GM12878 (cell line): ENCODE data around the gene SLC25A52. TPM values are rescaled to one million over a fixed set of nuclear protein-coding genes. Genes with fewer than 3 reads are reported as not detected.

Experiments
- ASH2L ChIP-seq: fragments of 300-600, 200-600 bp; sonication (generic); IDR thresholded peaks from 2 replicates; pipeline ENCODE4 v1.6.1; 2017; ENCODE audit warnings: low read depth, mild to moderate bottlenecking, borderline replicate concordance
- BHLHE40 ChIP-seq, 2 experiments: fragments of 450-650 bp in 1 of 2; IDR thresholded peaks; 2 replicates each; pipeline ENCODE4 v1.6.1; 2011 to 2017; ENCODE audit warnings: low read depth in 2 of 2, borderline replicate concordance in 1 of 2, improper control_type of control experiment in 1 of 2, low read length in 1 of 2, mild to moderate bottlenecking in 1 of 2
- BMI1 ChIP-seq: fragments of 450-650 bp; IDR thresholded peaks from 2 replicates; pipeline ENCODE4 v1.6.1; 2016; ENCODE audit warnings: mild to moderate bottlenecking, moderate library complexity, borderline replicate concordance
- CEBPB ChIP-seq, 2 experiments: fragments of 150-350 bp in 1 of 2; IDR thresholded peaks; 2 replicates each; pipeline ENCODE4 v1.6.1; 2012 to 2014; ENCODE audit warnings: low read depth in 2 of 2, low read length in 2 of 2, borderline replicate concordance in 1 of 2, inconsistent platforms in 1 of 2
- ETV6 ChIP-seq, 2 experiments: fragments of 450-650 bp in 1 of 2; IDR thresholded peaks in 1 of 2; conservative IDR thresholded peaks in 1 of 2; 2 replicates each; pipeline ENCODE4 v1.6.1; 2014; ENCODE audit warnings: antibody characterized with exemption in 1 of 2, borderline replicate concordance in 1 of 2, low read depth in 1 of 2, mild to moderate bottlenecking in 1 of 2, moderate library complexity in 1 of 2
- FOS ChIP-seq: IDR thresholded peaks from 3 replicates; pipeline ENCODE4 v1.6.1; 2011; ENCODE audit warnings: borderline replicate concordance; ENCODE audit not compliant: insufficient read length; ENCODE audit errors: extremely low read depth
- IKZF1 ChIP-seq: fragments of 450-650 bp; conservative IDR thresholded peaks from 2 replicates; pipeline ENCODE4 v1.6.1; 2017; ENCODE audit warnings: antibody characterized with exemption, mild to moderate bottlenecking
- JUNB ChIP-seq: IDR thresholded peaks from 2 replicates; pipeline ENCODE4 v1.6.1; 2016; ENCODE audit warnings: antibody characterized with exemption, mild to moderate bottlenecking
- PAX8 ChIP-seq: fragments of 450-650 bp; IDR thresholded peaks from 2 replicates; pipeline ENCODE4 v1.6.1; 2017; ENCODE audit warnings: mild to moderate bottlenecking, moderate library complexity
- PKNOX1 ChIP-seq: fragments of 450-650 bp; IDR thresholded peaks from 2 replicates; pipeline ENCODE4 v1.6.1; 2016; ENCODE audit warnings: mild to moderate bottlenecking
- RBBP5 ChIP-seq: fragments of 200-600 bp; sonication (generic); conservative IDR thresholded peaks from 2 replicates; pipeline ENCODE4 v1.6.1; 2016
- SP1 ChIP-seq: IDR thresholded peaks from one replicate; pipeline ENCODE4 v1.6.1; 2011; ENCODE audit warnings: low read depth, low read length
- STAT3 ChIP-seq: IDR thresholded peaks from 2 replicates; pipeline ENCODE4 v1.6.1; 2011; ENCODE audit warnings: low read depth, low read length, improper control_type of control experiment
- SUZ12 ChIP-seq: fragments of 200-600 bp; sonication (generic); IDR thresholded peaks from one replicate; pipeline ENCODE4 v1.6.1; 2018; ENCODE audit warnings: antibody characterized with exemption, mild to moderate bottlenecking; ENCODE audit not compliant: unreplicated experiment
- ZBED1 ChIP-seq: IDR thresholded peaks from 2 replicates; pipeline ENCODE4 v1.6.1; 2016; ENCODE audit warnings: borderline replicate concordance
- ZBTB4 ChIP-seq: fragments of 450-650 bp; formaldehyde crosslinking; IDR thresholded peaks from 2 replicates; pipeline ENCODE4 v1.4.0; 2022; ENCODE audit warnings: mild to moderate bottlenecking, moderate library complexity
- ZNF687 ChIP-seq: fragments of 450-650 bp; IDR thresholded peaks from 2 replicates; pipeline ENCODE4 v1.6.1; 2017; ENCODE audit warnings: mild to moderate bottlenecking, moderate library complexity
- polyA plus RNA-seq, 11 experiments: library from polyadenylated mRNA; depleted of rRNA in 4 of 11; unstranded in 6 of 11; stranded (reverse) in 5 of 11; fragments of >200 nt; fragmentation: Nextera tagmentation in 4 of 11; fragmentation: Illumina TruSeq in 1 of 11; extraction: Ambion mirVana in 4 of 11; extraction: Trizol in 1 of 11; gene quantifications; 1 replicate in 1 of 11; 2 replicates in 10 of 11; pipeline versions ENCODE4 v1.2.1 to v1.2.3, GENCODE V29; 2011 to 2016; ENCODE audit warnings: inconsistent platforms in 2 of 11, missing spikeins in 2 of 11, low read depth in 1 of 11
- total RNA-seq, 4 experiments: library from RNA; depleted of rRNA in 3 of 4; stranded (reverse); fragments of >200 nt in 3 of 4; fragmentation: Illumina TruSeq in 1 of 4; extraction: Trizol in 1 of 4; gene quantifications; 2 replicates each; pipeline versions ENCODE4 v1.2.1 to v1.2.3, GENCODE V29; 2013 to 2021
- TF ChIP-seq, protein P1 (sequence below): IDR thresholded peaks from 2 replicates; pipeline ENCODE4 v1.6.1; 2011; ENCODE audit warnings: low read depth, mild to moderate bottlenecking, low read length, moderate library complexity, borderline replicate concordance; ENCODE audit errors: extremely low read depth
- TF ChIP-seq, protein P2 (sequence below): IDR thresholded peaks from 2 replicates; pipeline ENCODE4 v1.6.1; 2011; ENCODE audit warnings: borderline replicate concordance, low read depth, mild to moderate bottlenecking, moderate library complexity, mixed read lengths, low read length; ENCODE audit not compliant: insufficient read depth; ENCODE audit errors: extremely low read length

SLC25A52 gene
- total and polyA plus RNA-seq, 10 of the 15 experiments (the other 5 are each of a cell fraction or from before 2014, with no cell fraction given) = not detected

- TF ChIP-seq JUNB (0 out of 2 replicates have a peak, but pooled peaks have one; percentile 19), SP1 (no peak), PKNOX1 (peak; percentile 92), BMI1 (peak; percentile 74), RBBP5 (no peak), FOS (no peak), ETV6 (conservative IDR thresholded peaks at IDR 0.05 in 1 of 2, IDR thresholded peaks at IDR 0.05 in 1 of 2; ENCODE audit: borderline replicate concordance in 1 of 2, low read depth in 1 of 2) (peak in 1 of 2 experiments; percentile 31; a peak in 1 of 4 replicates), ASH2L (no peak), PAX8 (no peak), ZBTB4 (CRISPR knock-in tag) (no peak), CEBPB (IDR thresholded peaks at IDR 0.05; ENCODE audit: borderline replicate concordance in 1 of 2, low read depth in 2 of 2, low read length in 2 of 2) (no peak), IKZF1 (peak; percentile 93), STAT3 (peak; percentile 62; the same call in 1 of the 2 replicates), SUZ12 (no peak), ZNF687 (peak; percentile 77), ZBED1 (no peak), BHLHE40 (IDR thresholded peaks at IDR 0.05; ENCODE audit: borderline replicate concordance in 1 of 2, low read depth in 2 of 2, low read length in 1 of 2) (peak in 1 of 2 experiments; percentile 43; a peak in 1 of 4 replicates)
- TF ChIP-seq, protein P1, sequence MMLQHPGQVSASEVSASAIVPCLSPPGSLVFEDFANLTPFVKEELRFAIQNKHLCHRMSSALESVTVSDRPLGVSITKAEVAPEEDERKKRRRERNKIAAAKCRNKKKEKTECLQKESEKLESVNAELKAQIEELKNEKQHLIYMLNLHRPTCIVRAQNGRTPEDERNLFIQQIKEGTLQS = no peak
- TF ChIP-seq, protein P2, sequence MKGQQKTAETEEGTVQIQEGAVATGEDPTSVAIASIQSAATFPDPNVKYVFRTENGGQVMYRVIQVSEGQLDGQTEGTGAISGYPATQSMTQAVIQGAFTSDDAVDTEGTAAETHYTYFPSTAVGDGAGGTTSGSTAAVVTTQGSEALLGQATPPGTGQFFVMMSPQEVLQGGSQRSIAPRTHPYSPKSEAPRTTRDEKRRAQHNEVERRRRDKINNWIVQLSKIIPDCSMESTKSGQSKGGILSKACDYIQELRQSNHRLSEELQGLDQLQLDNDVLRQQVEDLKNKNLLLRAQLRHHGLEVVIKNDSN = no peak
Measured at GRCh38 chr18:31791817-31792579, 31.3 kb upstream of the SLC25A52 start (continued).
